ENCODE results near the gene GPC4. TPM values are rescaled to one million over a fixed set of nuclear protein-coding genes. Genes with fewer than 3 reads are reported as not detected.

The GPC4 gene
- total RNA-seq, 1 experiment from 2014 or later: 26.2 TPM

GRCh38 chrX:133366735-133367134, 48.6 kb downstream of the GPC4 start:
- CTCF ChIA-PET: no interaction called here

GRCh38 chrX:133365871-133366611, 49.2 kb downstream of the GPC4 start:
- CTCF ChIA-PET: no interaction called here
- no peak overlapping the region for H3K27ac Mint-ChIP-seq (ENCODE audit: unreplicated experiment)
- no peaks in the 10 kb centered on the region for H3K27me3 Mint-ChIP-seq (ENCODE audit: unreplicated experiment)
- no peak for TF ChIP-seq CTCF (IDR thresholded peaks at IDR 0.05; ENCODE audit: unreplicated experiment)
- no peaks in the 10 kb centered on the region for H3K36me3 Mint-ChIP-seq (ENCODE audit: insufficient read depth, unreplicated experiment)
- H3K9me3 Mint-ChIP-seq (ENCODE audit: low read depth, unreplicated experiment): no peaks in the 10 kb centered on the region
- BruUV-seq (replicated peaks): no TSS peak
- no peak overlapping the region for H3K4me3 Mint-ChIP-seq (ENCODE audit: low read depth, unreplicated experiment)
- DNase-seq: no peak
- H3K4me1 Mint-ChIP-seq (ENCODE audit: low read depth, unreplicated experiment): no peaks in the 10 kb centered on the region
- intact Hi-C loops (cut with micrococcal nuclease; ENCODE audit: unreplicated experiment): no loop called here

More at GRCh38 chrX:133366735-133367134, 48.6 kb downstream of the GPC4 start:
- intact Hi-C loops (cut with micrococcal nuclease; ENCODE audit: unreplicated experiment): no loop called here
- Mint-ChIP-seq H3K27me3 (ENCODE audit: unreplicated experiment) (no peaks in the 10 kb centered on the region), H3K4me1 (ENCODE audit: low read depth, unreplicated experiment) (no peaks in the 10 kb centered on the region), H3K27ac (ENCODE audit: unreplicated experiment) (no peak overlapping the region), H3K4me3 (ENCODE audit: low read depth, unreplicated experiment) (no peak overlapping the region), H3K36me3 (ENCODE audit: insufficient read depth, unreplicated experiment) (no peaks in the 10 kb centered on the region), H3K9me3 (ENCODE audit: low read depth, unreplicated experiment) (no peaks in the 10 kb centered on the region)
- BruUV-seq (replicated peaks): no TSS peak
- DNase-seq: no peak
- no peak for TF ChIP-seq CTCF (IDR thresholded peaks at IDR 0.05; ENCODE audit: unreplicated experiment)

GRCh38 chrX:133364865-133365264, 50.4 kb downstream of the GPC4 start:
- no peak for DNase-seq
- Mint-ChIP-seq H3K27me3 (ENCODE audit: unreplicated experiment) (no peaks in the 10 kb centered on the region), H3K9me3 (ENCODE audit: low read depth, unreplicated experiment) (no peaks in the 10 kb centered on the region), H3K36me3 (ENCODE audit: insufficient read depth, unreplicated experiment) (no peaks in the 10 kb centered on the region), H3K4me3 (ENCODE audit: low read depth, unreplicated experiment) (no peak overlapping the region), H3K4me1 (ENCODE audit: low read depth, unreplicated experiment) (no peaks in the 10 kb centered on the region), H3K27ac (ENCODE audit: unreplicated experiment) (no peak overlapping the region)
- CTCF ChIA-PET: no interaction called here
- no peak for TF ChIP-seq CTCF (IDR thresholded peaks at IDR 0.05; ENCODE audit: unreplicated experiment)
- no TSS peak for BruUV-seq (replicated peaks)
- intact Hi-C loops (cut with micrococcal nuclease; ENCODE audit: unreplicated experiment): no loop called here

- Mint-ChIP-seq H3K4me1 (ENCODE audit: low read depth, unreplicated experiment) (no peaks in the 10 kb centered on the region), H3K9me3 (ENCODE audit: low read depth, unreplicated experiment) (no peaks in the 10 kb centered on the region), H3K36me3 (ENCODE audit: insufficient read depth, unreplicated experiment) (no peaks in the 10 kb centered on the region), H3K27ac (ENCODE audit: unreplicated experiment) (no peak overlapping the region), H3K4me3 (ENCODE audit: low read depth, unreplicated experiment) (no peak overlapping the region), H3K27me3 (ENCODE audit: unreplicated experiment) (no peaks in the 10 kb centered on the region)
- no peak for TF ChIP-seq CTCF (IDR thresholded peaks at IDR 0.05; ENCODE audit: unreplicated experiment)
- DNase-seq: no peak
- CTCF ChIA-PET: no interaction called here
- intact Hi-C loops (cut with micrococcal nuclease; ENCODE audit: unreplicated experiment): no loop called here
- no TSS peak for BruUV-seq (replicated peaks)
Measured at GRCh38 chrX:133364196-133364595, 51.1 kb downstream of the GPC4 start.

Measured in Calu3 (cell line).